Activated CD4-positive, alpha-beta T cell treated with anti-CD3 and anti-CD28 coated beads, Interleukin-2, amount 50 U/mL, for 16 hours (primary cell): ENCODE data around the gene KCNH1.

Experiments
- DNase-seq: peaks from one replicate; pipeline ENCODE4 v3.0.0-alpha.2; 2020

Gene KCNH1

DNA sequence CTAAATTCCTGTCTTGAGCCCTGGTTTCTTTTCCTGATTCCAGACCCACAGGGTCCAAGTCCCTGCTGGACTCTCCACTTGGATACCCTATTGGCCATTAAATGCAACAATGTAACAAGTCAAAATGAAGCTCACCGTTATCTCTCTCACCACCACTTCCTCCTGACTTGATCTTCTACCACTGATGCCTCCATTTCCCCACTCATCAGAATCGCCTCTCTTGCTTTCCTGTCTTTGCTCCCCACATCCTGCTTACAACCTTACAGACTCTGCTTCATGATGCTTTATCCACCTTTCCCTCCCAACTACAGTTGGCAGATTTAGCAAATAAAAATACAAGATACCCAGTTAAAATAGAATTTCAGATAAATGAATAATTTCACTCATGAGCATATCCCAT, 343.8 kb downstream of the KCNH1 start:
- DNase-seq, result no peak

DNA sequence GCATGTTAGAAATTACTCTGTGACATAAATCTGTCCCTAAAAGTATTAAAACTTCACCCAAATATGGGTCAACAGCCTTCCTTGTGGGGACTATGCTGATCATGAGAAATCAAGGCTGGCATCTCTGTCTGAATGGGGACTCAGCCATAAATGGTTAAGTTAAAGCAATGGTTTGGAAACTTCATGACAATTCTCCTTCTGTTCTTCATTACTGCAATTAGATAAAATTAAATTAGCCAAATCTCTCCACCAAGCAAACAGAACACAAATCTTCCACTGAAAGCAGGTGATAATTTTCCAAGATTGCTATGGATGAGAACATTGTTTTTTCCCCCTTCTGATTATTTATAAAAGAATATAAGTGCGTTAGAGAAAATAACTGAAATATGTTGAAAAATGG, 346.1 kb downstream of the KCNH1 start:
- DNase-seq, result no peak

DNA sequence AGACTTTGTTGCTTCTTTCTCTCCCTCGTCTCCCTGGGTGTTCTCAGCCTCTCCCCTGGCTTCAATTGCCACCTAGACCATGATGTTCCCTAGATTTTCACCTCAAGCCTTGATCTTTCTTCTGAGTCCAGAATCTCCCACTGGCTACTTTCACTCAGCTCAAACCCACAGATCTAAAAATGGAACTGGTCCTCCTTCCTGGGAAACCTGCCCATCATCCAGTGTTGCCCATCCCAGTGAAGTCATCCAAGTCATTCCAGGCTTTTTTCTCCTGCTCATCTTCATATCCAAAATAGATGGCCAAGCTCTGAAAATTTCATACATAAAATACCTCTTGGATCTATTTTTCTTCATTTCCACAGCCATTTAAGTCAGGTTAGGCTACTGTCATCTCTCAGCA, 347.4 kb downstream of the KCNH1 start:
- DNase-seq, result no peak

DNA sequence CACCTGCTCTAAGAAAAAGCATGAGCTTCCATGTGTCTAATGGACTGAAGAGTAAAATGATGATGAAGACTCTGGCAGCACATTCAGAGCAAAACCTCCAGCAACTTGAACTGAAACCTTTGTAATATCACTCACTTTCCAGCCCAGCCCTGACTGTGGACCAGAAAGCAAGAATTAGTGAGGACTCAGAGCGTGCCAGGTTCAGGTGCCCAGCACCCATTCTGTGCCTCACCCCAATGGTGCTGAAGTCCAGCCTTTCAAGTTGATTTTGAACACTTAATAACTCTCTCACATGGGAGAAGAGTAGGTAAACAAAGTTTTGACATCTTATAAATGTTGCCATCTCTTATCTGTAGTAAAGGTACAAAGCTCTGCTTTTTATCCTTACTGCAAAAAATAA, 350.0 kb downstream of the KCNH1 start:
- no peak for DNase-seq

DNA sequence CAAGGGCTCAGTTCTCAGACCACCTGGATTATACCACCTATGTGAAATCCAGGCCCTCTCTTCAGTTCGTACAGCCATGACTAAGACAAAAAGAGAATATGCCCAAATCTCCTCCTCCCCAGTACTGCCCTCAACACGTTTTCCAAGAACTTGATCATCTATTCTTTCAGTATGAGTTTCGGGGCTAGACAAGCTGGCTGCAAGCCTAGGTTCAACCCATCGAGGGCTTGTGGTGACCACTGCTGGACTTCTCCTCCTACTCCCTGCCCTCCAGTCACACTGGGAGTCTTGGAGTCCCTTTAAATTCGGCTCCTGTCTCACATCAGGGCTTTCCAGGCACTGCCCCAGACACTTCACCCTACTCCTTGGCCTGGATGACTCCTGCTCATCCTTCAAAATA, 352.3 kb downstream of the KCNH1 start:
- no peak for DNase-seq

DNA sequence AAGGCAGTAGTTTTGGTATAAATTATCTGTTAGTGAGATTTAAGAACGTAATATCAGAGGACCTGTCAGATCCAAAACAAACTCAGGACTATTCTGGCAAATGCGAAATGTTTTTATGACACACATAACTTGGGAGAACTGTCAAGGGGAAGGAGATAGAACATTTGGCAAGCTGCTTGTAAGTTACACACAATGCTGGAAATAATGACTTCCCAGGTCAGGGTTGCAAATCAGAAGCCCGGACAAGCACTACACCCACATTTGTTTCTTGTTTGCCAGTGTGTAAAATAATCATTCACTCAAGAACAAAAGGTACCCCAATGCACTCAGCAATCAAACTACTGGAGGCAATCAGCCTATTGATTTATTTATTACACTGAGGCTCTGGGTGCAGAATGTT, 354.7 kb downstream of the KCNH1 start:
- DNase-seq, result no peak

DNA sequence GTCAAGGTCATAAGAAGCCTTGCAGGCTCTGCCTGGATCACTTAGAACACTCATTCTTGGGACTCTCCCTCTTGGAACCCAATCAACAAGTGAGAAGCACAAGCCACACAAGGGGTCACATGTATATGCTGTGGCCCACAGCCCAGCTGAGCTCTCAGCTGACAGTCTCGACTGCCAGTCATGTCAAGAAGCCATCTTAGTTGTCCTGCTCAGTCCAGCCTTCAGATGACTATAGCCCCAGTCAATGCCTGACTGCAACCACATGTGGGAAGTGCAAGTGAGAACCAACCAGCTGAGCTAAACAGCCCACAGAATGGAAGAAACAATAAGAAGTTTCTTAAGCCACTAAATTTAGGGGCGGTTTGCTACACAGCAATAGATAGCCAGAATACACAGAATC, 356.0 kb downstream of the KCNH1 start:
- DNase-seq, result no peak

DNA sequence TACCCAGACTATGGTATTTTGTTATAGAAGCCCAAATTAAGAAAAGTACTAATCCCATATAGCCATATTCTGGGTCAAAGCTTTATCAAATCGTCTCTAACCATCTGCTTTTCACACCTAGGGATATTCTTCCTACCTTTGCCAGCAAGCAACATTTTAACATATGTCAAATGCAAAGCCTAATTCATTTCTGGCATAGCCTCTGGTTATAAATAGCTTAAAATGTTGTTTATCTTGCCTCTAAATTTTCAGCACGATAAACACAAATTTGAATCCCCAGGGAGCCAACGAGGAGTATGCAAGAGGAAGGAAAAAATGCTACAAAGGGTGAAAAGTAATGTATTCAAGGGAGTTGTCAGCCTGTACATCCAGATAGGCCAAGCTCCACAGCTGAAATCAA, 357.2 kb downstream of the KCNH1 start:
- DNase-seq, result no peak

DNA sequence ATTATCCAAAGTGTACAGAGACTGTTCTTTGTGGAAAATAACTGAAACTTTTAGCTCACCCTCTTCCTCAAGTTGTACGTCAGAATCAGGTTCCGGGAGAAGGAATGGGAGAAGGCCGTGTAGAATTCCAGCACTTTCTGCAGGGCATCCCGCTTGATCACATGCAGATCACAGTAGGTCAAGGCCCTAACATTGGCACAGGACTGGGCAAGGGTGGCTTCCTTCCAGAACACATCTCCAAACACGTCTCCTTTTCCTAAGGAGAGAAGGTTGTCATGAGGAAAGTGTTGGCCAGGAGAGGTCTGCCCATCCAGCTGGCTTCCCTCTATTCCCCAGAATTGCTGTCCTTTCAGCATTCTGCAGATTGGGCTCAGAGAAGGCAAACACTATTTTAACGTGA, 358.7 kb downstream of the KCNH1 start:
- DNase-seq, result no peak

DNA sequence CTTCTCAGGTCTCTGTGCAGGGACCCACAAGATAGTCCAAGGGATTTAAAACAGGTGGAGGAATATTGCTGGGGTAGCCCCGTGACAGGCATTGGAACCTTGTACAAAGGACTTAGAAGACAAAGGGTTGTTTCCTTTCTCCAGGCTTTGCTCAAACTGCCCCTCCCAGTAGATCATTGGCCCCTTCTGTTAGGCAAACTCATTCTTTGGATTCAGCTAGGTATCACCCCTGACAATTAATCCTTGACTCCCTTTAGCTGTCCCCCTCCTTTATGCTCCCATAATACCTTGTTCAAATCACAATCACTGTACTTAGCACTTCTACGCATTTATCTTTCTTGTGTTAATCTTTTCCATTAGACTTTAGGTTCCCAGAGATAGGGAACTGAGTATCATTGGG, 360.5 kb downstream of the KCNH1 start:
- no peak for DNase-seq

DNA sequence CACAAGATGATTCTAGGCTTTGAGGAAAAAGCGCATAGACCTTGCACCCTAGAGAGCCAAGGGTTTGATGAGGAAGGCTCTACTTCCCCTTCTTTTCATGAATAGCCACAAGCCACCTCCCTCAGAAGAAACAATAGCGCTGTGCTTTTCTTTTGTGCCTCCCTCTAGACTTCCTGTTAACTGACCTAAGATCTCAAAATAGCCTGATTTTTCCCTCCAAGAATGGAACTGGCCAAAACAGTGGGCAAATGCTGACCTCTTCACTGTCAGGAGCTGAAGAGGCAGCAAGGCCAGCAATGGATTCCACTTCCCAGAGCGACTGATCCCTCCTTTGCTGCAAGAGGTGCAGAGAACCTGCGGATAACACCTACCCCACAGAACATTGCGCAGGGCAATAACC, 362.8 kb downstream of the KCNH1 start:
- DNase-seq, result no peak

DNA sequence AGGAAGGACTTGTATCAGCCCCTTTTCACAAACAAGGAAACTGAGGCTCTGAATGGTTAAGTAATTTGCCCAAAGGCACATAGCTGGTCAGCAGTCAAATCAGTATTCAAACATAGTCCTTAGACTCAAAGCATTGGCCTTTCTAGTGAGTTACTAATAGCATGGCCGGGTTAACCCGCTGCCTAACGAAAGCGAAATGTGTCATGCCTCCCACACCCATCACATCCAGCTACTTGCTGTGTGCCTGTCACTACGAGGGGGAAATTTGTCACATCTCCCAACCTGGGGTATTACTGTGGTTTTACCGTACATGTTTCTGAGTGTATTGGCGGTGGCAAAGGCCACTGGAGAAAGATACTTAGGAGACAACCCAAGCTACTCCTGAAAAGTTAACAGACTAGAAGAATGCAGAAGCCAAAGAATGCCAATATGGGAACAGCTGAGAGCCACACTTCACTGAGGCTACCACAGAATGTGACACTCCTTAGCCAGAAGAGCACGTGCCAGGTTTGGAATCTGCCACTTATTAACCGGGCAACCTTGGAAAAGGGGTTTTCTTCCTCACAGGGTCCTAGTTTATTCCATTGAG, 363.5 kb downstream of the KCNH1 start:
- DNase-seq, result no peak

DNA sequence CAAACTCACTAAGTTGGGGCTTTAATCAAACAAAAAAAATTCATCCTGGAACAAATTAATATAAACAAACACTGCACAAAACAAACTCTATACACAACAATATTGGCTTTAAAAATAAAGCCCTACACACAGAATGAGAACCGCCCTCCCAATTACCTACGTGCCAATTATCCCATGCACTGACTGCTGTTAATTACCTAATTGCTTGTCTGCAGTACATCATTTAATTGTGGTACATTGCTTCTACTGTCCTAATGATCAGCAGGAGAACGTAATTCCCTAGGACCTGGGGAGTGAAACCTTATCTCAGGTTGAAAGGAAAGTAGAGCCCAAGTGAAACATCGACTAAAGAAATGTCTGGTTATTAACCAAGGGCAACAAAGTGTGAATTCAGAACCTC, 364.5 kb downstream of the KCNH1 start:
- no peak for DNase-seq

DNA sequence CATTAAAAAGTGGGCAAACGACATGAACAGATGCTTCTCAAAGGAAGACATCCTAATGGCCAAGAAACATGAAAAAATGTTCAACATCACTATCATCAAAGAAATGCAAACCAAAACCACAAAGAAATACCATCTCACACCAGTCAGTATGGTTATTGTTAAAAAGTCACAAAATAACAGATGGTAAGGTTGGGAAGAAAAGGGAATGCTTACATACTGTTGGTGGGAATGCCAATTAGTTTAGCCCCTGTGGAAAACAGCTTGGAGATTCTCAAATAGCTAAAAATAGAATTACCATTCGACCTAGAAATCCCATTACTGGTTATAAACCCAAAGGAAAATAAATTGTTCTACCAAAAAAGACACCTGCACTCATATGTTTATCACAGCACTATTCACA, 369.4 kb downstream of the KCNH1 start:
- no peak for DNase-seq

DNA sequence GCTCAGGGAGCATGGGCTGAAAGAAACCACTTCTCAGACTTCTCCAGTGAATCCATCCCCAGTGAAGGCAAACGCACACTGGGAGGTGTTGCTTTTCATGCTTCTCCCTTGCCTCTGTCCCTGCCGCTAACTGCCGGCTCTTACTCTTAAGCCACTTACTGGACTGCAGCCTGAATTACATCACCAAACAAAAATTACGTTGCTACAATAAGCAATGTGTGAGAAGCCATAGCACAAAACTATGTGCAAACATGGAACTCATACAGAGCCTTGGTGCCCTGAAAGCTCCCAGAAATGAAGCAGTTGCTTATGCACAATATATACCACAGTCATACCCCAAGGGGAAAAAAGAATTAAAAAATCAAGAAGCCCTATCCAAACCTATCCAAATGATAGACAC, 375.2 kb downstream of the KCNH1 start:
- DNase-seq, result no peak

DNA sequence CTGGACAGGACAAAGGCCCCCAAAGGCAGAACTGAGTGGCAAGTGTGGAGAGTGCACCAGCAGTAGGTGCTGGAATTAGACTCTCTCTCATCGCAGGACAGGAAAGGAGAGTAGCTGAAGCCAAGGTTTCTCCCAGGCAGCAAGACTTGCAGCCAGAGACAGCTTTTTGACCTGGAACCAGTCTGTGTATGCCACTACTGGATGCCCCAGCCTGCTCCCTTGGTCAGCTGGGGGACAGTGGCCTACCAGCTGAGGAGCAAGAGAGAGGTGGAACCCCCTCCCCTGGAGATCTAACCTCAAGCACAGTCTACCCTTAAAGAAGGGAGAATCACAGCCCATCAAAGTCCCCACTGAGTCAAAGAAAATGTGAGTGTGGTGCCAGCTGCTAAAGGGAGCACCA, 375.7 kb downstream of the KCNH1 start:
- no peak for DNase-seq

DNA sequence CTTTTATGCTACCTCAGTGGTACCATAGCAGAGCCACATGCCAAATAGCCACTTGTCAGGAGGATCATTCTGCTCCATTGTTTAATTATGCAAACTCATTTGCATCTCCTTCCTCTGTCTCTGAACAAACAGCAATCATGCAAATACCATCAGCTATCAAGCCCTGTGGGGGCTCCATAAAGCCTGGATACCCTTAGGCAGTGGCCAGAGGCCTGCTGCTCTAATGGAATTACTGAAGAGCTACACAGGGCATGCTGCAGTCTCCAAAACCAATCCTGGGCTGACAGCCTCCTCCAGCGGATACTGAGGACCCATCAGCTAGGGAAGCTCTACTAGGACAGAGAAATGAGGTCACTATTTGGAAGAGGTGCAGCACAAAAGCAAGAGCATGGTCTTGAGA, 376.3 kb downstream of the KCNH1 start:
- DNase-seq, result no peak

DNA sequence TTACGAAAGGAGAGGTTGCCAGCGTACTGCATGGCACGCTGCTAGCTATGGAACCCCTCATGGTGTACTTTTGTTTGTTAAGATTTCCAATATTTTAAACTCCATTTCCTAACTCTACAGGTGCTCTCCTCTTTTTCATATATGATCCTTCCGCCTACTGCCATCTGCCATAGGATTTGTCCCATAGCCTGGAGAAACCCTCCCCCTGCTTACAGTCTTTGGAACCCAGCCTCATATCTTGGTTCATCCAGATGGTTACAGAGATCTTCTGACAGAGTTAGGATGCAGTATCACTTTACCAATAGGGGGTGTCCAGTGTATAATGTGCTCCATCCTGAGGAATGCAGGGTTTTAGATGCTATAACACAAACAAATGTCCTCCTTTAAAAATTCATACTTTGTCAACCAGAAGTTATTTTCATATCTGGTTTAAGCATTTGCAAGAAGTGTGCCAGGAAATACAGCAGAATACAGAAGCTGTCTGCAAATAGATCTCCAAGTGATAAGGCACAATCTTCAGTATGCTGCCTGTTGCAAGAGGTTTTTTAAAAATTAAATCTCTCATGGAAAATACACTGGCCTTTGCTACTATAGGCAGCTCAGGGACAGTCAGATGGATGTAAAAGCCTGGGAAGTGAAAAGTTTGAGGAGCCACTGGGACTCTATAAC, 377.8 kb downstream of the KCNH1 start:
- DNase-seq, result no peak

DNA sequence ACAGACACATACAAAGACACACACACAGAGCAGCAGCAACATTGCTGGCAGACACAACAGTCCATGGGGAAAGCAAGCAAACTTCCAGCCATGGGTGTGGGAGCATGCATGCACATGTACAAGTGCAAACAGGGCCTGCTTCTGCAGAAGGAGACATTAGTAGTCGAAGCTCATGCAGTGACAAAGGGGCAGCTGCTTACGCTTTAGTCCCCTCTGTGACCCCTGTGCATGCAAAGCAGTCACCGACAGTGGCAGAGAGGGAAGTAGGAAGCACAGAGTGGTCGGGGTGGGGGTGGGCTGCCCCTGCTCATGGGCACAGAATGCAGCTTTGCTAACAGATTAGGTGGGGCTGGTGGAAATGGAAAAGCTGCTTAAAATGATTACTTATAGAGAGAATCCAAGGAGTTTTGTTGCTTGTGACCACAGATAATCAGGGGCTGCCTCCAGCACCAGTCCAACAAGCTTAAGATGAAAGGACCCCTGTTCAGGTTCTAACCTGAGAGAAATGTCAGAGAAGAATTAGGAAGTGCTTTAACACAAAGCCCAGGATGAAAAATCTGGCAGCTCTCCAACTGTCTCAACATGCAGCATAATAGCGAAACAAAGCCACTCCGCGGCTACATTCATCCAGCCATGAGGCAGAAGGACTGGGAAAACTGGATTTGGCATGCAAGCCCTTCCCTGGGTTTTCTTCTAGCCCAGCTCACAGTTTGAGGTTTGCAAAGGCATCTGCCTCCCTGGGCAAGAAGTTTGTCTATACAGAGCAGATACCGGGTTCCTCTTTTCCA, 378.9 kb downstream of the KCNH1 start:
- DNase-seq, result no peak

DNA sequence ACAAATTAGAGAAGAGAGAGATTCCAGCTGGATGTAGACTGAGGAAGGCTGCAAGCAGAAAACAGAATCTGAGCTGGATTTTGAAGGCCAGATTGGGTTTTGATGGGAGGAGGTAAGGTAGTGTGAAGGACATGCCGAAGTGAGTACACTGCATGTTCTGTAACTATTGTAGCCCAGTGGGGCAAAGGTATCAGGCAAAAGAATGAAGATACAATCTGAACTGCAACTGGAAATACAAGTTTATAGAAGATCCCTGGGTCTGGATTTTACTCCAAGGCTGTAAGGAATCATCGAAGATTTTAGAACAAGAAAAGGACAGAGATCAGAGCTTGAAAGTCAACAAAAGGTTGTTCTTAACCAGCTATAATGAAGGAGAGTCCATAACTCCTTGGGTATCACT, 382.0 kb downstream of the KCNH1 start:
- no peak for DNase-seq

DNA sequence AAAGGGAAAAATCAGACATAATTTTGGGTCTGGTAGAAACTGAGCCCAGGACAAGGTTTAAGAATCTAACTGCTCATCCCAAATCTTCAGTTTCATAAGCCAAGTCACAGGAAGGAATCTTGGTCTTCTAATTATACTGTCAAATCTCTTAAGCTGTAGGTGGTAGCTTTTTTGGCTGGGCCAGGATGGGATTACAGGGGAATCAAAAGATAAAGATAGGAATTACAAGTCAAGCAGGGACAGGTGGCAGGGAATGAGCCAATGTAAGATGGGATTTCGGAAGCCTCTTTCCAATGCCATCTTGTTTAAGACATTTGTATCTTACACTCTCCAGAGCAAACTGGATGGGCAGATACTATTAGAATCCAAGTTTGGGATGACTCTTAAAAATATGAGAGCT, 383.5 kb downstream of the KCNH1 start:
- DNase-seq, result no peak

DNA sequence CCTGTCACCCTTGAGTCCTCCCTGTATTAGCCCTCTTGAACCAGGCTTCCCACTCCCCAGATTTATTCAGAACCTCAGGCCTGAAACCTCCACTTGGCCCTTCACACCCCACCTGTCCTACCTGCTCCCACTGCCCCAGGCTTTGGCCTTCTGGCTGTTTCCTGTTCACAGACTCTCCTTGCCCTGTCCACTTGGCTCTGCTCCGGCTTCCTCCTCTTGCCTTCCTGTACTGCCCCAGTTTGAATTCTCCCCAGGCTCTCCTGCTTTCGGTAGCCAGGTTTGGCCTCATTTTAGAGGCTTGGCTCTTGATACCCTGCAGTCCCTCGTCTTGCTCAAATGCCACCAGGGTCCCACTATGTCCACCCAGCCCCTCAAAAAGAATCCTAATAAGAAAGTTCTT, 385.2 kb downstream of the KCNH1 start:
- DNase-seq, result no peak

DNA sequence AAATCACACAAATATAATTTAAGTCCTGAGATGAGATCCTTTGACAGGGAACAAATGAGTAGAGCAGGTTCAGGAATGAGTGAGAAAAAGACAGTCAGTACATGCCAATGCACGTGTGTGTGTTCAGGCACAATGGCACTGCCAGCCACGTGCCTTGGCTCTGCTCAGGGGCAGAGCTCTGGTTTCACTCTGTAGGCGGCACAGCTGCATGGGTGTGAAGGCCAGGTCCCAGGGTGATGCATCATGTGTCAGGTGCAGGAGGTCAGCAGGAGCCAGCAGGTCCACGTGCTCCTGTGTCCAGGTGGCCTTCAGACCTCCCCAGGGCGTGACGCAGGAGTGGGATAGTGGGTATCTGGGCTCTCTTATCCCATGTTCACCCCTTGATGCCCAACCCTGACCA, 386.1 kb downstream of the KCNH1 start:
- no peak for DNase-seq

DNA sequence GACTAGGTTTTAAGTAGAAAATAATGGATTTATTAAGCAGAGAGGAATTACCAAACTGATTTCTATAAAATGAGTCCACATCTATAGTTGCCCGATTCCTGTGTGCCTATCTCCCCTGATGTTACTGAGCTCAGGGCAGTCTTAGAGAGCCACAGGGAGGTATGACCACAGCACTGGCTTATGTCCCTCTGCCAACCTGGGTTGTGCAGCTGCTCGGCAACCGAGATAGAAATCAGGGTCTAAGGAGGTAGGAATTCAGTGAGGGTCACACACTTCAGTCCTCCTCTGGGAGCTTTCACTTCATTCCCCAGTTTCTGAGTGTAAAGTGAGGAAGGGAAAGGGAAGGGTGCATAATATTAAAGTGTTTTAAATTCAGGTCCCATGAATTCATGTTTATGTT, 386.8 kb downstream of the KCNH1 start:
- DNase-seq, result no peak
